HG03060 (cell line): Measurements from ENCODE around the gene RPRD1B.
"Not testable (repeated sequence)": the region's sequence is repeated elsewhere in the genome, so short reads cannot be mapped to it uniquely, and the experiment has no call there.

Experiments
- ATAC-seq: cut with Tn5 transposase; IDR thresholded peaks from one replicate; pipeline ENCODE4 v1.9.1; 2021; ENCODE audit warnings: low read depth, moderate number of reproducible peaks; ENCODE audit not compliant: unreplicated experiment

Gene RPRD1B

DNA sequence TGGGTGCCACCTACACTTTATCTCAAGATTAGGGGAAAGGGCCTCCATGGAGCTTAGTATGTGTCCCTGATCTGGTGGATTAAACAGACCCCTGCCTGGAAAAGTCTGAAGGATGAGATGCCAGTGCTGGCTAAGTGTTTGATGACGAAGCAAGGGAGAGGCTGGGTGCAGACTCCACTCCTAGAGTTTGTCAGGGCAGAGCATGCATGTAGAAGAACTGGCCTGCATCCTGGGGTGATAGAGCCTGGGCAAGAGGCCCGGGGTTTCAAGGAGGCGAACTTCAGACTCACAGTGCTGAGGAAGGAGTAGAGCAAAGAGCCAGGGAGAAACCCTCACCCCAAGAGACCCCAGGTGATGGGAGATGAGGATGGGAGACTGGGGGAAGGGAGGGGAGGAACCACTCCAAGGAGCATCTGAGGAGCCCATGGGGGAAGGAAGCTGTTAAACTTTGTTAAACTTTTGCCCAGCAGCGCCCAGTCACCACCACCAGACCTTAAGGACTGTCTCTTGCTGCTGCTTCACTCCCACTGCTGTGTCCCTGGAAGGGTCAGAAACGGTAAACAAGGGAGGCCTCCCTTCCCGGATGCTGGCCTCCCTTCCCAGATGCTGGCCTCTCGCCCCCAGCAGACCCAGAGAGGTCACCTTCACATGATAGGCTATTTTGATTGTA, 61.6 kb downstream of the RPRD1B start:
- ATAC-seq = no peak

DNA sequence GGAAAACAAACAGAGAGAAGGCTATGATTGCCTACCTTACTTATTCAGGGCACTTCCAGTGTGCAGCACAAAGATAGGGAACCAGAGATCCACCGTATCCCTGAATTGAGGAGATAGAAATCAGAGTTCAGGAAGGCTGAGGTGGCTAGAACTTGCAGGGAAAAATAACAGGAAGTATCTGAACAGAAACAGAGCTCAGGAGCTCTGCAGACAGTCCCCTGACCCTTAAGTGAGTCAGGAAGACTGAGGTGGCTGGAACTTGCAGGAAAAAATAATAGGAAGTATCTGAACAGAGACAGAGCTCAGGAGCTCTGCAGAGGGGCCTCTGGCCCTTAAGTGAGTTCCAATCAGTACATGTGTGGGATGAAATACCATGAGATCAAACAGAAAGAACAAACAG, 65.4 kb downstream of the RPRD1B start:
- ATAC-seq = no peak

DNA sequence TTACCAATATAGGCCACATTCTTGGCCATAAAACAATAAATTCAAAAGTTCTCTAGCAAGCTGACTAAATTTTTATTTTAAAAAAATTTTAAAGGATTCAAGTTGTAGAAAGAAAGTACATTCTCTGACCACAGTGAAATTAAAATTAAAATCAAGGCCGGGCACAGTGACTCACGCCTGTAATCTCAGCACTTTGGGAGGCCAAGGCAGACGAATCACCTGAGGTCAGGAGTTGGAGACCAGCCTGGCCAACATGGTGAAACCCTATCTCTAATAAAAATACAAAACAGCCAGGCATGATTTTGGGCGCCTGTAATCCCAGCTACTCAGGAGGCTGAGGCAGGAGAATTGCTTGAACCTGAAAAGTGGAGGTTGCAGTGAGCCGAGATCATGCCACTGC, 68.7 kb downstream of the RPRD1B start:
- ATAC-seq = not testable (repeated sequence)

DNA sequence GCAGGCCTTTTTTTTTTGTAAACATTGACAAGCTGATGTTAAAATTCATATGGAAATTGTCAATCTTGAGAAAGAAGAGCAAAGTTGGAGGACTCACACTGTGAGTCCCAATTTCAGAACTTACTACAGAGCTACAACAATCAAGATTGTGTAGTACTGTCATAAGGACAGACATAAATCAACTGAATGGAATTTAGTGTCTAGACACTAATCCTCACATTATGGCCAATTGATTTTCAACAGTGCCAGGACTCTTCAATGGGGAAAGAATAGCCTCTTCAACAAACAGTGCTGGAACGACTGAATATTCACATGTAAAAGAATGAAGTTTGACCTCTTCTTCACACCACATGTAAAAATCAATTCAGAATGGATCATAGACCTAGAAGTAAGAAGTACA, 70.7 kb downstream of the RPRD1B start:
- ATAC-seq = no peak

DNA sequence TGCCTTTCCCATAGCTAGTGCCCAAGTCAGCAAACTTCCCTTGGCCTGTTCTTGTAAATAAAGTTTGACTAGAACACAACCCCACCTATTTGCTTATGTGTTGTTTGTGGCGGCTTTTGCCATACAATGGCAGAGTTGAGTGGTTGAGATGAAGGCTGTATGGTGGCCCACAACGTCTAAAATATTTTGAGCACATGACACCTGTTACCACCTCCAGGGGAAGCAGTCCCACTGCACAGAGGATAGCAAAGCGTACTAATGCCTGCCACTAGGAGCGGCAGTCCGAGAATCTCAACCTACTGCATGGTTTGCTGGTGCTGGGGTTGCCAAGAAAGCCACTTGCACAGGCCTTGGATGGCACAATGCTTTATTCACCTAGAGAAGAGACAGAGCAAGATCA, 72.9 kb downstream of the RPRD1B start:
- no peak for ATAC-seq

DNA sequence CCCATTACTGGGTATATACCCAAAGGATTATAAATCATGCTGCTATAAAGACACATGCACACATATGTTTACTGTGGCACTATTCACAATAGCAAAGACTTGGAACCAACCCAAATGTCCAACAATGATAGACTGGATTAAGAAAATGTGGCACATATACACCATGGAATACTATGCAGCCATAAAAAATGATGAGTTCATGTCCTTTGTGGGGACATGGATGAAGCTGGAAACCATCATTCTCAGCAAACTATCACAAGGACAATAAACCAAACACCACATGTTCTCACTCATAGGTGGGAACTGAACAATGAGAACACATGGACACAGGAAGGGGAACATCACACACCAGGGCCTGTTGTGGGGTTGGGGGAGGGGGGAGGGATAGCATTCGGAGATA, 73.8 kb downstream of the RPRD1B start:
- ATAC-seq = not testable (repeated sequence)

DNA sequence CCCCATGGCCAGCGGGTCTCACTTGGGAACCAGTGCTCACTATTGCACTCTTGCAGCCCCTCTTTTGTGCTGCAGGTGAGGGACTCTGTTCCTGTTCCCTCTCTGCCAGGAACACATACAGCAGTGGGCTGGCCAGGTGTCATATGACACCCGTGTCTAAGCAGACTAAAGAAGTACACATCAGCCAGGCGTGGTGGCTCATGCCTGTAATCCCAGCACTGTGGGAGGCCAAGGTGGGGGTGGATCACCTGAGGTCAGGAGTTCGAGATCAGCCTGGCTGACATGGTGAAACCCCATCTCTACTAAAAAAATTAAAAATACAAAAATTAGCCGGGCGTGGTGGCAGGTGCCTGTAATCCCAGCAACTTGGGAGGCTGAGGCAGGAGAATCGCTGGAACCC, 74.4 kb downstream of the RPRD1B start:
- not testable (repeated sequence) for ATAC-seq

DNA sequence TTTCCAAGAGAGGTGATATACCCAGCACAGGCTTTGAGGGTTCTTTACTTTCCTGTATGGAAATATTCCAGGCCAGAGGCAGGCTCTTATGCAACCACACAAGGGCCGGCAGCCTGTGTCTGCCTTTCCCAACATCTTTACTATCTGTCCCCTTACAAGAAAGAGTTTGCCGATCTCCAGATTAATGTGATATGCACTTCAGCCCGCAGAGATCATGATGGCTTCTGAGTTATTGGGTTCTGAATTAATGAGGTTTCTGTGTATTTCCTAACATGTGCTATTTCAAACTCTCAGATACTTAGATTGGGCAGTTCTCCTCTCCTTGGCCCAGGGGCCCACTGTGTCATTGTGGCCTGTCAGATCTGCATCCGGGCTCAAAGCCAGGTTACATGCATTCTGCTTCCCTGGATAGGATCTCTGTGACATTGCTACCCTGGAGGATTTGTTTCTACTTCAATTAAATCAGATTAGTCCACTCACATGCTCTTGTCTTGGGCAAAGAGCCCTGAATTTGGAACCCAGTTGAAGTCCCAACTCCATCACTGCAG, 75.0 kb downstream of the RPRD1B start:
- no peak for ATAC-seq

DNA sequence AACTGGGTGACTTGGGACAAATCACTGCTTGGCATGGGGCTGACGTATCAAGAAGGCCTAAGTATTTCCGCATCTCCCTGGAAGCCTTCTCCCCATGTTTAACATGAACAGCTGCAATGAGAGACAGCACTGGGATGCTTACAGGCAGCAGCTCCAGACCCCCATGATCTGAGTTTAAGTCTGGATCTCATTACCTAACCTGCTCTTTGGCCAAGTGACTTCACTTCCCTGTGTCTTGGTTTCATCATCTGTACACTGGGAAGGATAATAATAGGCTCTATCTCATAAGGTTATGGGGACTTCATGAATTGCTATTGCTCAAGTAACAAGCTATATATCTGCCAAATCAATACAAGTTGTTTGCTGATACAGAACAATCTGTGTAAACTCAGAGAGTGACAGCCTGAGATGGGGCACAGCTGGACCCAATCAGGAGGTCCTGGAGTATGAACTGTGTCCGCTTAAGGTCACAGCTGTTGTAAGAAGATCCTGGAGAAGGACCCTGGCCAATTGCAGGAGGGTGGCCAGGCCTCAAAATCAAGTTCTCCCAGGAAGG, 75.5 kb downstream of the RPRD1B start:
- ATAC-seq = no peak

DNA sequence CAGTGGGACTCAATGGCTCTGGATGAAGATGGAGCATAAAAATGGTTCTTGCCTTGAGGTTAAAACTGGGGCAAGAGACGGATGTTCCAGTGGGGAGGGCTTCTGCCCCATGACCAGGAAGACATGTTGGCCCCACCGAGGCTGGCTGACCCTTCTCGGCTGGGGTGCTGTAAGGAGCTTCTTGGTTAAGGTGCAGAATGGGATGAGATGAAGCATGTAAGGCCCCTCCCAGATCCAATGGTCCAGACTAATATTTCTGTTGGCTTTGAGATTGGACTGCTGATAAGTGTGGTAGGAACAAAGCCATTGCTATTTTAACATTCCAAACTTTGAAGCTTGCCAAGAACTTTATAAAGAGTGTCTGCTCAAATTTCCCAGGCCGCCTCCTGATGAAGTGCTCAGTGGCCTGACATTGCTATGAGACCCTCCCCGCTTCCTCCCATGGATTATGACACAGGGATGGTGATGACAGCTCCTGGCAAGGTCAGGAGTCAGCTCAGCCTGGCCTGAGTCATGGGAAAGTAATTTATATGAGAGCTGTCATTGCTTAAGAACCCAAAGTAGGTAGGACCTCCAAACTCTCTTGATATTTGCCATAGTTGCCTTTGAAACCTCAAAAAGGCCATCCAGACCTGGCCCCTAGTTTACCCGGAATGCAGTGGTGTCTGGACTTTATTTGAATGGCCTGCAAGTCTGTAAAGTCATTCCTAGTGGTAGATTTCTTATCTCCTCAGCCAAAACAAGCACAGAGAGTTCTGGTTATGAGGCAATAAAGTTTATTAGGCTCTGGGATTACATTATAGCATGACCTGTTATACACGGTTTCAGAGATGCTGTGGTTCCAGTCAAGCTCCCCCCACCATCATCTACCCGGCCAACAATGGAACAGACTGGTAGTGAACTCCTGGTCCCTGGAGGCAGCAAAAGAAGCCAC, 76.3 kb downstream of the RPRD1B start:
- ATAC-seq = no peak

DNA sequence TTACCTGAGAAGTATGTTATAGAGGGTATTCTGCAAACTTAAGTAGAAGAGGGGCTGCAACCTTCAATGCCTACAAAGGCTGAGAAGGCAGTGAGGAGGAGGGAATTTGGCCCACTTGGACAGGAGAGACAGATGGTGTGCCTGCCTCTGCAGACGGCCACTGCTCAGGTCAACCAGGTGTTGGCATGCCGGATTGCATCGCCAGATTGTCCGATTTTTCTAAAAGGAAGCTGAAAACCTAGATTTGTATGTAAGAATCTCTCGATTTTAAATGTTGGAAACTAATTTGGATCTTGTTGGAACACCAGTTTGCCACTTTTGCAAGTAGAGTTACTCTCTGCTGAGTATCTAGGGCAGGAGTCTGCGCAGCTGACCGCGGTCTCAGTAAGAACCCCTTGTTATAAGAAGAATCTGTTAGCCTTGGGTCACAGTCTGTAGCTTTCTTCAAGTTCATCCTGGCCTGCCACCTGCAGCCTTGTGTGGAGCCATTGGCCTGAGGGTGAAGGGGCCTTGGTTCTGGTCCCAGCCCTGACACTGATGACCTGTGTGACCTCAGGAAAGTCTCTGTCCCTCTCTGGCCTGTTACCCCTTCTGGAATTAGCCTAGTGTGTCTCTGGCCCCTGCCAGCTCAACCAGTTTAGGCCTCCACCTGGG, 77.1 kb downstream of the RPRD1B start:
- no peak for ATAC-seq

DNA sequence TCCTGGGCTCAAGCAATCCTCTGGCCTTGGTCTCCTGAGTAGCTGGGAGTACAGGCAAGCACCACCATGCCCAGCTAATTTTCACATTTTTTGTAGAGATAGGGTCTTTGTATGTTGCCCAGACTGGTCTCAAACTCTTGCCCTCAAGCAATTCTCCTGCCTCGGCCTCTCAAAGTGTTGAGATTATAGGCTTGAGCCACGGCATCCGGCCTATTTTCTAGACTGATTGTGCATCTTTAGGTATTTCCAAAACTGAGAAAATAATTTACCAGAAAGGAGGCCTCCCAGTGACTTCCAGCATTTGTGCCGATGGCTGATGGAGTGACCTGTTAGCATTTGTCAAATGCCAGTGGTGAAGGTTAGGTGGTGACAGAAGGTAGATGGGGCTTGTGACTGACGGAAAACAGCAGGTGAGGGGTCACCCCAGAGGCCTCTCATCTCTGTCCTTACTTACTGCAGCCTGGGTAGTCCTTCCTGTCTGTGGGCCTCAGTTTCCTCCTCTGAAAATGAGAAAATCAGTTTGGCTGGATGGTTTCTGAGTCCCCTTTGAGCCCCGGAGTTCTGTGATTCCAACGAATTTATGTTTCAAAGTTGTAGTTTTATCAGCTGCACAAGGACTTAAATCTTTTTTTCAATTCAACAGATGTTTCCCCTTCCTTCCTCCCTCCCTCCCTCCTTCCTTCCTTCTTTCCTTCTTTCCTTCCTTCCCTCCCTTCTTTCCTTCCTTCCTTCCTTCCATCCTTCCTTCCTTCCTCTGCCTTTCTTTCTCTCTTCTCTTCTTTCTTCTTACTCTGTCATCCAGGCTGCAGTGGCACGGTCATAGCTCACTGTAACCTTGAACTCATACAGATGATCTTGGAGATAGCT, 78.1 kb downstream of the RPRD1B start:
- ATAC-seq = no peak

DNA sequence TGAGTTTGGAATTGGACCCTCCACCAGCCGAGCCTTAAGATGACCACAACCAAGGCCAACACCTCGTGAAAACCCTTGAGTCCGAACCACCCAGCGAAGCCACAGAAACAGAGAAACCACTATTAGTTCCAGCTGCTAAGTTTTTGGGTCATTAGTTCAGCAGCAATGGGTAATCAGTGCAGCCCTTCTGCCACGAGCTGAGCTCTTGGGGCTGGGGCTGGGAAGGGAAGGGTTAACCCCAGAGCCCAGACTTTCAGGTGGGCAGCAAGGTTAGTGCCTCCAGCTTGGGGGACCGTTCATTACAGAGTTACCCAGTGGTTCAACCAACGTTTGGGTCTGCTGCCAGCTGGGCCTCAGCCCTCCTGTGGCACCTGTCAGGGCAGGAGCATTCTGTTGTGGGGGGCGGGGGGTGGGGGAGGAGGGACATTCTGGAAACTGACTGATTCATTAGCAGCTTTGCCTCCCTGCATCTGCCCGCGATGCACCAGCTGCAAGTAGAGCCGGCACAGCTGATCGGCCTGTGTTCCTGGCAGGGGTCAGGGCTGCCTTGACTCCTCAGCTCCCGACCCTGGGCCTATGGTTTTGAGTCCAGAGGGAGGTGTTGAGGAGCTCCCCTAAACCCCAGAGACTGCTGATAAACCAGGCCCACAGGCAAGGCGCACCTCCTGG, 78.8 kb downstream of the RPRD1B start:
- no peak for ATAC-seq

DNA sequence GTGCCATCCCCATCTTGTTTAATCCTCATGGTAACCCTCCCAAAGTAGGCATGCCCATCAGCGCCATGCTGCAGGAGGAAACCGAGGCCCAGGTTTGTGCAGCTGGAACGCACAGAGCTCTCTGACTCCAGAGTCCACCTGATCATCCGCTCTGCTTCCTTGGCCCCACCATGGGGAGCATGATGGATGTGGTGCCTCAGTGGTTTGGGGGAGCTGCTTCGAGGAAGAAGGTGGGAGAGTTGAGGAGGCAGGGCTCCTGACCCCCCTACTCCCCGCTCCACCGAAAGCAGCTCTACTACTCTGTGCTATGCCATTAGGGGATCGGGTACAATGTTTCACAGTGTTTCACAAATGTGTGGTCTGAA, 79.4 kb downstream of the RPRD1B start:
- ATAC-seq = no peak

DNA sequence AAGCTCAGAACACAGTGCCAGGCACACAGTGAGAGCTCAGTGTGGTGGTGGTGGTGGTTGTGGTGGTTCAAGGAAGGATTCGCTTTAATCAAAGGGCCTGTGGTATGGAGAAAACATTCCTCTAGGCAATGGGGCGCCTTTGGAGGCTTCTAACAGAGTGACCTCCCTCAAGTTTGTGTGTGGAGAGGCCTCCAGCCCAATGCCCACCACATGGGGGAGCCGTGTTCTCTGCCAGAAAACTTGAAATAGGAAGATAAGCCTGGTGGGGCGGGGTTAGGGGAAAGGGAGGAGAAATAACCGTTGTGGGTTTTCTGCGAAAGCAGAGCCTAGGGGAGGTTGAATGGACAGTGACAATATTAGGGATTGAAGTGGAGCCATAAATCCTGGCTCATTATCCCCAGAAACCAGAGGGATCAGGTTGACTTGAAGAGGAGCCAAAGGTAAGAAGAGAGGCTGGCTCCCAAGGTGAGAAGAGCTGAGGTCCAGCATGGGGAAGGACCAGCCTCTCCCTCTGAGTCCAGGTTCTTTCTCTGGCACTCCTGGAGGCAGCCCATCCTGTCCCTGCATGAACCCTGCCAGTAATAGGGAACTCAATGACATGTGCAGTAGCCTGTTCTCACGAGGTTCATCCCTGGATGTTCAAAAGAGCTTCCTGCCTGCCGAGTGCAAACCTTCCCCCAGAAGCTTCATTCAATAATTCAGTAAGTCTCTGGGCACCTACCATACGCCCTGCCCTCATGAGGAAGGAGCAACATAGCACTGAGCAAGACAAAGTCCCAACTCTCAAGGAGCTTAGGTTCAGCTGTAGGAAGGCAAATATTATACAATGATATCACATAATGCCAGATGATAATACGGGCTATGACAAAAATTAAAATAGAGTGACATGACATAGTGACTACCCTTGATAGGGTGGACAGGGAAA, 80.1 kb downstream of the RPRD1B start:
- no peak for ATAC-seq

DNA sequence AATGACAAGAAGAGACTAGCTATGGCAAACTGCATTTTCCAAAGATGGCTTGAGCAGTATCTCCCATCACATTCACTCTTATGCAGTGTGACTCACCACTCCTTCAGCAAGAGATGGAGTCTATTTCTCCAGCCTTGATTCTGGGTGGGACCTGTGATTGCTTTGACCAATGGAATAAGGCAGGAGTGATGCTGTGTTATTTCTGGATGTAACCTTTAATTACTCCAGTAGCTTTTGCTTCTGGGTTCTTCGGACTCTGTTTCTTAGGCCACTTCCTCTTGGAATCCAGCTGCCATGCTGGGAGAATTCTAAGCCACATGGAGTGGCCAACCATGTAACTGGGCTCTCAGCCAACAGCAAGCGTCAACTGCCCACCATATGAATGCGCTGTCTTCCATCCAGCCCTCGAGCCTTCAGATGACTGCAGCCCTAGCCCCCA, 80.8 kb downstream of the RPRD1B start:
- ATAC-seq = no peak

DNA sequence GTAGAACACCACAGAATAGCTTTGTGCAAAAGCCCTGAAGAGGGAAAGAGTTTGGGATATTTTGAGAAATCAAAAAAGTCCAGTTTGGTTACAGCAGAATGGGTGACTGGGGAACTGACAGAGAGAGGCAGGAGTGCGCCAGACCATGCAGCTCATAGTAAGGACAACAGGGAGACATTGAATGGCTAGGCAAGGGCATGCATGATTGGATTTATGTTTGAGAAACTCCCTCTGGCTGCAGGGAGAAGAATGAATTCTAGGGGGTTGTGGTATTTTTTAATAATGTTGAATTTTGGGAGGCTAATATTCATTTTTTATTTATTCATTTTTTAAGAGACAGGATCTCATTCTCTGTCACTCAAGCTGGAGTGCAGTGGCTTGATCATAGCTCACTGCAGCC, 81.7 kb downstream of the RPRD1B start:
- no peak for ATAC-seq

DNA sequence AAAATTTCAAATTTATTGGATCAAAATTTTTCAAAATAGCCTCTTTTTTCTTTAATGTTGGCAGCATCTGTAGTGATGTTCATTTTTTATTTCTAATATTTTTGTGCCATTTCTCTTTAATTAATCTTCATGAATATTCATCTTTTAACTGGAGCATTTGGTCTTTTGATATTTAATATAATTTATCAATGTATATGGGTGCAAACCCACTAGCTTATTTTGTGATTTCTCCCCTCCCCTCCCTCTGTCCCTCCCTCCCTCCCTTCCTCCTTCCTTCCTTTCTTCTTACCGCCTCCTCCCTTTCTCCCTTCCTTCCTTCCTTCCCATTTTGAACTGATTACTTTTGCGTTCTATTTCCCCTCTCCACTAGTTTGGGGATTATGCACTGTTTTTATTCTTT, 82.3 kb downstream of the RPRD1B start:
- no peak for ATAC-seq
